Prostate gland (tissue), 2 donors: ENCODE results near the gene RBFOX1. TPM values are rescaled to one million over a fixed set of nuclear protein-coding genes. Genes with fewer than 3 reads are reported as not detected.

Experiments
- DNase-seq: peaks from one replicate; pipeline ENCODE4 v3.0.0-alpha.2; 2019; ENCODE audit warnings: low spot score
- H3K27ac ChIP-seq, 2 donors: fragments of 200-600 bp; sonication (generic); 2 replicates each; pipeline ENCODE4 v1.5.1; 2017 to 2019
- H3K27me3 ChIP-seq: fragments of 200-600 bp; sonication (generic); replicated peaks from 2 replicates; pipeline ENCODE4 v1.5.1; 2019; ENCODE audit not compliant: insufficient read depth
- H3K36me3 ChIP-seq, 2 donors: fragments of 200-600 bp; sonication (generic); 1 replicate in 1 of 2; 2 replicates in 1 of 2; pipeline versions ENCODE4 v1.5.1 to v1.8.1; 2017 to 2019
- H3K4me1 ChIP-seq: fragments of 200-600 bp; sonication (generic); replicated peaks from 2 replicates; pipeline ENCODE4 v1.5.1; 2019
- H3K4me3 ChIP-seq, 2 donors: fragments of 200-600 bp; sonication (generic); 2 replicates each; pipeline ENCODE4 v1.5.1; 2017 to 2019
- H3K9me3 ChIP-seq: fragments of 200-600 bp; sonication (generic); 2 replicates; pipeline ENCODE4 v1.5.1; 2017
- CTCF ChIP-seq, 4 experiments: fragments of 200-600 bp in 2 of 4; fragments of 450-650 bp in 2 of 4; sonication (generic) in 2 of 4; IDR thresholded peaks; 1 replicate in 3 of 4; 2 replicates in 1 of 4; pipeline ENCODE4 v1.5.1; 2016 to 2019; ENCODE audit warnings: antibody characterized with exemption in 4 of 4, mild to moderate bottlenecking in 2 of 4, moderate library complexity in 2 of 4
- POLR2A ChIP-seq: fragments of 450-650 bp; IDR thresholded peaks from one replicate; pipeline ENCODE4 v1.6.1; 2016; ENCODE audit warnings: antibody characterized with exemption, mild to moderate bottlenecking
- POLR2AphosphoS5 ChIP-seq: sonication (generic); formaldehyde crosslinking; IDR thresholded peaks from one replicate; pipeline ENCODE4 v1.6.1; 2017; ENCODE audit warnings: antibody characterized with exemption
- WGBS: methylation state at CpG from one replicate; pipeline ENCODE4 v1.1.5; 2018; 5-methylcytosine and 5-hydroxymethylcytosine counted together
- intact Hi-C: fragments of 100-400 bp; cut with DNase I; formaldehyde crosslinking; loops from one replicate; pipeline ENCODE4 v1.14.2; 2022
- total RNA-seq, 2 donors: library from RNA; depleted of rRNA; stranded (reverse); fragments of >200 nt; gene quantifications; one replicate each; pipeline ENCODE4 v1.1.0, GENCODE V29; 2016

RBFOX1 gene
- total RNA-seq, 2 donors from 2014 or later = 1.3 to 1.5 TPM

- WGBS = 75% methylated on average over 4 of the region's 4 CpGs
- intact Hi-C loops = no loop called here
- Histone ChIP-seq H3K4me3 (no peak overlapping the region), H3K27ac (no peak overlapping the region), H3K9me3 (no peaks in the 10 kb centered on the region), H3K36me3 (no peaks in the 10 kb centered on the region), H3K4me1 (no peaks in the 10 kb centered on the region), H3K27me3 (no peaks in the 10 kb centered on the region)
- no peak for DNase-seq
- TF ChIP-seq CTCF (IDR thresholded peaks at IDR 0.05) (no peak), POLR2A (no peak), POLR2AphosphoS5 (no peak)
Measured at GRCh38 chr16:7547736-7548135, 215.1 kb downstream of the RBFOX1 start.

GRCh38 chr16:7548796-7549318 lies 216.2 kb downstream of the RBFOX1 start:
- H3K4me3 ChIP-seq = no peak overlapping the region
- 90% methylated on average over 4 of the region's 4 CpGs for WGBS
- no peak for DNase-seq
- no peak overlapping the region for H3K27ac ChIP-seq
- TF ChIP-seq POLR2AphosphoS5 = no peak
- TF ChIP-seq POLR2A = no peak
- TF ChIP-seq CTCF (IDR thresholded peaks at IDR 0.05) = no peak
- H3K9me3 ChIP-seq = no peaks in the 10 kb centered on the region
- intact Hi-C loops = no loop called here
- no peaks in the 10 kb centered on the region for H3K36me3 ChIP-seq
- H3K27me3 ChIP-seq = no peaks in the 10 kb centered on the region
- no peaks in the 10 kb centered on the region for H3K4me1 ChIP-seq

GRCh38 chr16:7550096-7550495 lies 217.5 kb downstream of the RBFOX1 start:
- Histone ChIP-seq H3K27me3 (no peaks in the 10 kb centered on the region), H3K9me3 (no peaks in the 10 kb centered on the region), H3K36me3 (no peaks in the 10 kb centered on the region), H3K4me1 (no peaks in the 10 kb centered on the region), H3K4me3 (no peak overlapping the region), H3K27ac (no peak overlapping the region)
- DNase-seq = no peak
- 78% methylated on average over 7 of the region's 7 CpGs for WGBS
- TF ChIP-seq POLR2A (no peak), POLR2AphosphoS5 (no peak), CTCF (IDR thresholded peaks at IDR 0.05) (no peak)
- intact Hi-C loops = no loop called here

GRCh38 chr16:7555459-7555858 lies 222.8 kb downstream of the RBFOX1 start:
- Histone ChIP-seq H3K27me3 (no peaks in the 10 kb centered on the region), H3K4me1 (no peaks in the 10 kb centered on the region), H3K36me3 (no peaks in the 10 kb centered on the region), H3K9me3 (no peaks in the 10 kb centered on the region), H3K4me3 (no peak overlapping the region), H3K27ac (no peak overlapping the region)
- TF ChIP-seq POLR2AphosphoS5 (no peak), CTCF (IDR thresholded peaks at IDR 0.05) (no peak), POLR2A (no peak)
- intact Hi-C loops = no loop called here
- WGBS = 85% methylated on average over 7 of the region's 7 CpGs
- no peak for DNase-seq

- 38% methylated on average over 5 of the region's 5 CpGs for WGBS
- Histone ChIP-seq H3K4me1 (no peaks in the 10 kb centered on the region), H3K27me3 (no peaks in the 10 kb centered on the region), H3K4me3 (no peak overlapping the region), H3K36me3 (no peaks in the 10 kb centered on the region), H3K9me3 (no peaks in the 10 kb centered on the region), H3K27ac (no peak overlapping the region)
- no peak for DNase-seq
- intact Hi-C loops = no loop called here
- no peak for TF ChIP-seq POLR2AphosphoS5
Measured at GRCh38 chr16:7561908-7562405, 229.3 kb downstream of the RBFOX1 start.
